Esophagus muscularis mucosa (tissue), 4 donors: ENCODE measurements around the gene VSTM2B. TPM values are rescaled to one million over a fixed set of nuclear protein-coding genes. Genes with fewer than 3 reads are reported as not detected.

Experiments
- DNase-seq: peaks from one replicate; pipeline ENCODE4 v3.0.0-alpha.2; 2017; ENCODE audit errors: extremely low spot score
- H3K27ac ChIP-seq, 4 donors: fragments of 200-600 bp; sonication (generic); replicated peaks in 1 of 4; 1 replicate in 3 of 4; 2 replicates in 1 of 4; pipeline ENCODE4 v1.5.1; 2016 to 2019; ENCODE audit warnings: mild to moderate bottlenecking in 1 of 4
- H3K27me3 ChIP-seq, 4 donors: fragments of 200-600 bp; sonication (generic); one replicate each; pipeline versions ENCODE4 v1.5.1 to v1.6.0; 2016 to 2019
- H3K36me3 ChIP-seq, 4 donors: fragments of 200-600 bp; sonication (generic); one replicate each; pipeline ENCODE4 v1.5.1; 2016 to 2019
- H3K4me1 ChIP-seq, 4 donors: fragments of 200-600 bp; sonication (generic); one replicate each; pipeline ENCODE4 v1.5.1; 2016 to 2019
- H3K4me3 ChIP-seq, 4 donors: fragments of 200-600 bp; sonication (generic); 1 replicate in 2 of 4; 2 replicates in 2 of 4; pipeline ENCODE4 v1.5.1; 2016 to 2019; ENCODE audit warnings: mild to moderate bottlenecking in 4 of 4, moderate library complexity in 1 of 4
- H3K9me3 ChIP-seq, 4 donors: fragments of 200-600 bp; sonication (generic); 1 replicate in 3 of 4; 2 replicates in 1 of 4; pipeline ENCODE4 v1.5.1; 2016 to 2019
- CTCF ChIP-seq, 3 experiments: fragments of 200-600 bp in 2 of 3; fragments of 450-650 bp in 1 of 3; sonication (generic) in 2 of 3; IDR thresholded peaks; one replicate each; pipeline ENCODE4 v1.5.1; 2017 to 2019; ENCODE audit warnings: antibody characterized with exemption in 3 of 3, mild to moderate bottlenecking in 2 of 3, moderate library complexity in 1 of 3
- EP300 ChIP-seq: sonication (generic); formaldehyde crosslinking; IDR thresholded peaks from one replicate; pipeline ENCODE4 v1.6.1; 2017; ENCODE audit warnings: antibody characterized with exemption
- POLR2A ChIP-seq: fragments of 450-650 bp; IDR thresholded peaks from one replicate; pipeline ENCODE4 v1.6.1; 2017; ENCODE audit warnings: antibody characterized with exemption, moderate library complexity, mild to moderate bottlenecking, low read depth
- POLR2AphosphoS5 ChIP-seq, 2 donors: sonication (generic); formaldehyde crosslinking; IDR thresholded peaks; one replicate each; pipeline ENCODE4 v1.6.1; 2017; ENCODE audit warnings: antibody characterized with exemption in 2 of 2
- WGBS: methylation state at CpG from one replicate; pipeline ENCODE4 v1.1.5; 2018; 5-methylcytosine and 5-hydroxymethylcytosine counted together
- intact Hi-C: fragments of 100-400 bp; cut with DNase I; formaldehyde crosslinking; loops from one replicate; pipeline ENCODE4 v1.15.1; 2023
- total RNA-seq, 4 donors: library from RNA; depleted of rRNA; stranded (reverse); fragments of >200 nt; gene quantifications; one replicate each; pipeline versions ENCODE4 v1.1.0 to v1.2.1, GENCODE V29; 2016

The VSTM2B gene
- total RNA-seq, 4 donors from 2014 or later = 0.23 to 0.33 TPM; not detected in 2

- H3K9me3 ChIP-seq = peaks cover 0 to 3% (median 0%) of the 10 kb centered on the region in 4 donors
- H3K27me3 ChIP-seq = peaks cover 6 to 97% (median 48%) of the 10 kb centered on the region in 4 donors
- no peak overlapping the region for H3K27ac ChIP-seq
- TF ChIP-seq POLR2AphosphoS5 (IDR thresholded peaks at IDR 0.05) (no peak), CTCF (IDR thresholded peaks at IDR 0.05) (no peak), EP300 (no peak), POLR2A (no peak)
- intact Hi-C loops = no loop called here
- peaks cover 25 to 48% (median 45%) of the 10 kb centered on the region in 4 donors for H3K4me1 ChIP-seq
- no peak overlapping the region for H3K4me3 ChIP-seq
- no peak for DNase-seq
- 26% methylated on average over 15 of the region's 15 CpGs for WGBS
- H3K36me3 ChIP-seq = no peaks in the 10 kb centered on the region
These were observed 5.0 kb downstream of the VSTM2B start for GRCh38 chr19:29530540-29531457.

- intact Hi-C loops = no loop called here
- no peak overlapping the region for H3K27ac ChIP-seq
- 69% methylated on average over 5 of the region's 7 CpGs for WGBS
These were observed 5.7 kb downstream of the VSTM2B start for GRCh38 chr19:29531458-29532025.

GRCh38 chr19:29532097-29532496, 6.3 kb downstream of the VSTM2B start:
- 63% methylated on average over 5 of the region's 8 CpGs for WGBS
- intact Hi-C loops = no loop called here
- Histone ChIP-seq H3K9me3 (peaks cover 0 to 3% (median 0%) of the 10 kb centered on the region in 4 donors), H3K36me3 (no peaks in the 10 kb centered on the region), H3K27me3 (peaks cover 6 to 92% (median 36%) of the 10 kb centered on the region in 4 donors), H3K27ac (no peak overlapping the region), H3K4me1 (peaks cover 14 to 35% (median 32%) of the 10 kb centered on the region in 4 donors), H3K4me3 (no peak overlapping the region)
- no peak for DNase-seq
- no peak for TF ChIP-seq EP300
- TF ChIP-seq POLR2A = no peak
- no peak for TF ChIP-seq POLR2AphosphoS5 (IDR thresholded peaks at IDR 0.05)
- TF ChIP-seq CTCF (IDR thresholded peaks at IDR 0.05) = no peak

More at GRCh38 chr19:29531458-29532025, 5.7 kb downstream of the VSTM2B start:
- Histone ChIP-seq H3K4me3 (no peak overlapping the region), H3K4me1 (peaks cover 20 to 40% (median 38%) of the 10 kb centered on the region in 4 donors), H3K27me3 (peaks cover 6 to 97% (median 42%) of the 10 kb centered on the region in 4 donors), H3K9me3 (peaks cover 0 to 3% (median 0%) of the 10 kb centered on the region in 4 donors), H3K36me3 (no peaks in the 10 kb centered on the region)
- TF ChIP-seq POLR2A (no peak), CTCF (IDR thresholded peaks at IDR 0.05) (no peak), EP300 (no peak), POLR2AphosphoS5 (IDR thresholded peaks at IDR 0.05) (no peak)
- DNase-seq = no peak

GRCh38 chr19:29532956-29533355, 7.2 kb downstream of the VSTM2B start:
- no peak overlapping the region for H3K27ac ChIP-seq
- peaks cover 6 to 91% (median 27%) of the 10 kb centered on the region in 4 donors for H3K27me3 ChIP-seq
- 78% methylated on average over 1 of the region's 3 CpGs for WGBS
- TF ChIP-seq POLR2AphosphoS5 (IDR thresholded peaks at IDR 0.05) = no peak
- no peak for TF ChIP-seq POLR2A
- no peak for TF ChIP-seq EP300
- TF ChIP-seq CTCF (IDR thresholded peaks at IDR 0.05) = no peak
- H3K4me3 ChIP-seq = no peak overlapping the region
- H3K36me3 ChIP-seq = no peaks in the 10 kb centered on the region
- H3K9me3 ChIP-seq = peaks cover 0 to 3% (median 0%) of the 10 kb centered on the region in 4 donors
- H3K4me1 ChIP-seq = peaks cover 9 to 26% (median 24%) of the 10 kb centered on the region in 4 donors
- DNase-seq = no peak
- intact Hi-C loops = no loop called here
